SU-DHL-6 (cell line): ENCODE results near the gene HOXA5.

Source experiments
- EZH2phosphoT487 ChIP-seq: fragments of 200-600 bp; sonication (generic), shearing (Covaris generic); conservative IDR thresholded peaks from 2 replicates; pipeline ENCODE4 v1.6.1; 2018; ENCODE audit warnings: mild to moderate bottlenecking, antibody characterized with exemption, low read length, moderate library complexity, mixed read lengths
- TF ChIP-seq, protein P1 (sequence below): fragments of 200-600 bp; sonication (generic); IDR thresholded peaks from one replicate; pipeline ENCODE4 v1.5.1; 2017; ENCODE audit warnings: antibody characterized with exemption, mild to moderate bottlenecking, low read length, moderate library complexity; ENCODE audit not compliant: insufficient read depth, poor library complexity, severe bottlenecking

DNA sequence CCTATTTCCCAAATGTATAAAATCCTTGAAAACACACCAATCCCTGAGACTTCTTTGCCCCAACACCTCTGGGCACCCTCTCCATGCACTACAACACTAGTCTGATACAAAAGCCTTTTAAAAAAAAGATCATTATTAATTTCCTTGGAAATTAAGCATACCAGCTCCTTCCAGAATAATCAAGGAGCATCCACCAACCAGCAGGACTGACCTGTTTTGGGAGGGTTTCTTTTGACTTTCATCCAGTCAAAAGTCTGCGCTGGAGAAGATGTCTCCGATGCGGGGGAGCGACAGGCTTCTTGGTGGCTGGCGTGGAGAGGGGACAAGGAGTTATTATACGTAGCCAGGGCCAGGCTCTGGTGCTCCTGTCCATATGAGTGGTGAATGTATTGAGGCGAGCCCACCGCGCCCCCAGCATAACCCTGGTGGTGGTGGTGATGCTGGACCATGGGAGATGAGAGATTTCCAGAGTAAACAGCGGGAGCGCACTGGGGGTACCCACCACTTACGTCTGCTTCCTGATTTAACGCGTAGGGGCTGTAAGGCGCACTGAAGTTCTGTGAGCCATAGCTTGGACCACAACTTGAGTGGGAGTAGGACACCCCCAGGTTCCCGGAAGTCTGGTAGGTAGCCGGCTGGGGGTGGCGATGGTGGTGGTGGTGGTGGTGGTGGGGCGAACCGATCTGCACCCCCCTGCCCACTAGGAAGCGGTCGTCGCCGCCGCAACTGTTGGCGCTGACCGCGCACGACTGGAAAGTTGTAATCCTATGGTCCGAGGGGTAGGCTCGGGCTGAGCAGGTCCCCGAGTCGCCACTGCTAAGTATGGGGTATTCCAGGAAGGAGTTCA lies 48.2 kb downstream of the HOXA5 start:
- TF ChIP-seq, protein P1, sequence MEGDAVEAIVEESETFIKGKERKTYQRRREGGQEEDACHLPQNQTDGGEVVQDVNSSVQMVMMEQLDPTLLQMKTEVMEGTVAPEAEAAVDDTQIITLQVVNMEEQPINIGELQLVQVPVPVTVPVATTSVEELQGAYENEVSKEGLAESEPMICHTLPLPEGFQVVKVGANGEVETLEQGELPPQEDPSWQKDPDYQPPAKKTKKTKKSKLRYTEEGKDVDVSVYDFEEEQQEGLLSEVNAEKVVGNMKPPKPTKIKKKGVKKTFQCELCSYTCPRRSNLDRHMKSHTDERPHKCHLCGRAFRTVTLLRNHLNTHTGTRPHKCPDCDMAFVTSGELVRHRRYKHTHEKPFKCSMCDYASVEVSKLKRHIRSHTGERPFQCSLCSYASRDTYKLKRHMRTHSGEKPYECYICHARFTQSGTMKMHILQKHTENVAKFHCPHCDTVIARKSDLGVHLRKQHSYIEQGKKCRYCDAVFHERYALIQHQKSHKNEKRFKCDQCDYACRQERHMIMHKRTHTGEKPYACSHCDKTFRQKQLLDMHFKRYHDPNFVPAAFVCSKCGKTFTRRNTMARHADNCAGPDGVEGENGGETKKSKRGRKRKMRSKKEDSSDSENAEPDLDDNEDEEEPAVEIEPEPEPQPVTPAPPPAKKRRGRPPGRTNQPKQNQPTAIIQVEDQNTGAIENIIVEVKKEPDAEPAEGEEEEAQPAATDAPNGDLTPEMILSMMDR: no peak
- TF ChIP-seq EZH2phosphoT487: no peak
